Endothelial cell of umbilical vein (primary cell): ENCODE measurements around the gene PRDM16.

Experiments used
- EZH2 ChIP-seq: IDR thresholded peaks from 2 replicates; pipeline ENCODE4 v1.6.1; 2012; ENCODE audit warnings: borderline replicate concordance, low read depth, mild to moderate bottlenecking, moderate library complexity, low read length, inconsistent platforms; ENCODE audit not compliant: severe bottlenecking
- GATA2 ChIP-seq: IDR thresholded peaks from 2 replicates; pipeline ENCODE4 v1.7.0; 2011; ENCODE audit warnings: low read depth, mild to moderate bottlenecking, moderate library complexity, mixed read lengths, low read length; ENCODE audit not compliant: insufficient read length, insufficient read depth
- POLR2A ChIP-seq: IDR thresholded peaks from 2 replicates; pipeline ENCODE4 v1.6.1; 2012; ENCODE audit warnings: low read depth, mild to moderate bottlenecking, control low read depth, low read length

DNA sequence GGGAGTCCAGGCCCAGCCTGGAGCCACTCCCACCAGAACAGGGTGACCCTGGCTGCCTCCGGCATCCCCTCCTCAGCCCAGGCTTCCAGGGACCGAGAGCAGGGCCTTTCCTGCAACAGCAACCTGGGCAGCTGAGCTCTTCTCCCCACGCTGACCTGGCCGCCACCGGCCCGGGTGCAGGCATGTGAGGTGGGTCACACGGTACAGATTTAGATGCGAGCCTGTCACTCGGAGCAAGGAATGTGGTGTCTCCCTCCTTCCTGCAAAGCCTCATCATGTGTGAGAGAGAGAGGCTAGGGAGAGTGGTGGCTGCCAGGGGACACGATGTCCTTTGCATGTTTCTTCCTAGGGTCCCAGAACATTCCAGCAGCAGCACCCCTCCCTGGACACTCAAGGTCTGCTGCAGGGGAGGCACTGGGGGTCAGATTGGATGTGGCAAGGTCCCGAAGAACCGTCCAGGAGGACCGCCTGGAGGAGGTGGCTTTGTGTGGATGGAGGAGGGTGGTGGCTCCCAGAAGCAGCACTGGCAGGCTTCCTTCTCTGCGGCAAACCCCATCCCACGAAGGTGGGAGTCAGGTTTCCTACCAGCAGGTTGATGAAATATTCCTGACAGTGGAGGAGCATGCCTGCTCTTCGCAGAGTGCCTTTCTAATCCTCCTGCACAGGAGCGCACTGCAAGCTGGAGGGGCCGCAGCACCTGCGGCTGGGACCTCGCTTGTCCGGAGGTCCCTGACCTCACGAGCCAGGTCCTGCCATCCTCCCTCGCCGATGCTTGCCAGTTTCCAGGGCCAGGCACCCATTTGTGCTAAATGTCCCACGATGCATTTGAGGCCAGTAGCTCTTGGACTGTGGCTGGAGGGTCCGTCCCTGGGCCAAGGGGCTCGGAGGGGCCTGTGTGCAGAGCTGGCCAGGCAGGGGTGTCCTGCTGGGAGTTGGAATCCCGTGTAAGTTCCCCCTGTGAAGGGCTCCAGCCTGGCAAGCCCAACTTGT is 68.4 kb downstream of the PRDM16 start:
- TF ChIP-seq POLR2A: no peak
- no peak for TF ChIP-seq EZH2
- TF ChIP-seq GATA2: no peak
